NCI-H2227 (cell line): ENCODE measurements around the gene PRKD2.
"Not testable (repeated sequence)": the region's sequence is repeated elsewhere in the genome, so short reads cannot be mapped to it uniquely, and the experiment has no call there.

Source experiments
- DNase-seq: peaks from one replicate; lab custom pipeline; 2025; ENCODE audit not compliant: unreplicated experiment; lab: John Stamatoyannopoulos, UW

The PRKD2 gene

GRCh38 chr19:46634656-46635218 lies 82.2 kb downstream of the PRKD2 start:
- no peak for DNase-seq

- peak; percentile 77 for DNase-seq
Observed at GRCh38 chr19:46634045-46634655, 82.8 kb downstream of the PRKD2 start.

- no peak for DNase-seq
Observed at GRCh38 chr19:46633130-46633529, 83.8 kb downstream of the PRKD2 start.

- DNase-seq = no peak
Observed at GRCh38 chr19:46631481-46631880, 85.4 kb downstream of the PRKD2 start.

GRCh38 chr19:46630586-46631205 lies 86.2 kb downstream of the PRKD2 start:
- DNase-seq = no peak

- no peak for DNase-seq
Observed at GRCh38 chr19:46629546-46630025, 87.3 kb downstream of the PRKD2 start.

GRCh38 chr19:46628970-46629369 lies 87.9 kb downstream of the PRKD2 start:
- not testable (repeated sequence) for DNase-seq

GRCh38 chr19:46626446-46626845 lies 90.5 kb downstream of the PRKD2 start:
- DNase-seq = no peak

- no peak for DNase-seq
Observed at GRCh38 chr19:46625731-46626130, 91.2 kb downstream of the PRKD2 start.

- no peak for DNase-seq
Observed at GRCh38 chr19:46624958-46625661, 91.8 kb downstream of the PRKD2 start, which contains the start of gene PTGIR. TSS of gene PTGIR (minus strand) at chr19:46625089. CDS start at chr19:46624225, 864 bp downstream.
